ENCODE measurements around the gene CA9.

The CA9 gene

GRCh38 chr9:35713578-35713977 is 39.9 kb downstream of the CA9 start:
- Histone ChIP-seq H3K9me3 (ENCODE audit: control insufficient read depth, low read depth, low read length) (no peaks in the 10 kb centered on the region), H3K36me3 (ENCODE audit: control insufficient read depth, low read depth, low read length) (peaks cover 88% of the 10 kb centered on the region), H3K27ac (ENCODE audit: low read length) (no peak overlapping the region), H3K4me1 (ENCODE audit: control insufficient read depth, low read depth, low read length) (no peaks in the 10 kb centered on the region), H3K4me3 (ENCODE audit: low read length) (no peak overlapping the region), H3K9ac (ENCODE audit: low read length) (no peak overlapping the region), H3K27me3 (ENCODE audit: control insufficient read depth, insufficient read depth, low read length) (no peaks in the 10 kb centered on the region)

GRCh38 chr9:35714123-35714522 is 40.4 kb downstream of the CA9 start:
- Histone ChIP-seq H3K27ac (ENCODE audit: low read length) (no peak overlapping the region), H3K4me3 (ENCODE audit: low read length) (no peak overlapping the region), H3K27me3 (ENCODE audit: control insufficient read depth, insufficient read depth, low read length) (no peaks in the 10 kb centered on the region), H3K9ac (ENCODE audit: low read length) (no peak overlapping the region), H3K4me1 (ENCODE audit: control insufficient read depth, low read depth, low read length) (no peaks in the 10 kb centered on the region), H3K36me3 (ENCODE audit: control insufficient read depth, low read depth, low read length) (peaks cover 88% of the 10 kb centered on the region), H3K9me3 (ENCODE audit: control insufficient read depth, low read depth, low read length) (no peaks in the 10 kb centered on the region)

GRCh38 chr9:35714579-35715252 is 41.0 kb downstream of the CA9 start:
- H3K9ac ChIP-seq (ENCODE audit: low read length) = no peak overlapping the region
- H3K36me3 ChIP-seq (ENCODE audit: control insufficient read depth, low read depth, low read length) = peaks cover 91% of the 10 kb centered on the region
- no peak overlapping the region for H3K4me3 ChIP-seq (ENCODE audit: low read length)
- H3K4me1 ChIP-seq (ENCODE audit: control insufficient read depth, low read depth, low read length) = no peaks in the 10 kb centered on the region
- no peak overlapping the region for H3K27ac ChIP-seq (ENCODE audit: low read length)
- H3K27me3 ChIP-seq (ENCODE audit: control insufficient read depth, insufficient read depth, low read length) = no peaks in the 10 kb centered on the region
- no peaks in the 10 kb centered on the region for H3K9me3 ChIP-seq (ENCODE audit: control insufficient read depth, low read depth, low read length)

DNA sequence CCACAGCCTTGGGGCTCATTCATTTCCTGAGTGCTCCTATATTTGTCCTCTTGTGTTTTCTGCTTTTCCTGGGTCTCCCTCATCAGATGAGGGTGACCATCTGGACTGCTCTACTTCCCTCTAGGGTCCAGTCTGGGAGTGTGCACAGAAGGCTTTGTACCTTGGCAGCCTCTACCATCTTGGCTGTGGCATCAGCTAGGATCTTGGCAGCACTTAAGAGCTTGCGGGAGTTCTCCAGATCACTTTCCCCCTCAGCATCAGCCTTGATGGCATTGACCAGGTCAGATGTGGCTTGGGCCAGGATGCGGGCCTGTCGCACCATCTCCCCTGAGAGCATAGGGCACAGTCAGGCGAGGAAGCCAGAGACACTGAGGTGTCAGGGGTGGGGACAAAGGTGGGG is 42.5 kb downstream of the CA9 start:
- no peaks in the 10 kb centered on the region for H3K27me3 ChIP-seq (ENCODE audit: control insufficient read depth, insufficient read depth, low read length)
- H3K9me3 ChIP-seq (ENCODE audit: control insufficient read depth, low read depth, low read length) = no peaks in the 10 kb centered on the region
- no peak overlapping the region for H3K9ac ChIP-seq (ENCODE audit: low read length)
- no peaks in the 10 kb centered on the region for H3K4me1 ChIP-seq (ENCODE audit: control insufficient read depth, low read depth, low read length)
- H3K36me3 ChIP-seq (ENCODE audit: control insufficient read depth, low read depth, low read length) = peaks cover 95% of the 10 kb centered on the region
- H3K27ac ChIP-seq (ENCODE audit: low read length) = no peak overlapping the region
- no peak overlapping the region for H3K4me3 ChIP-seq (ENCODE audit: low read length)

DNA sequence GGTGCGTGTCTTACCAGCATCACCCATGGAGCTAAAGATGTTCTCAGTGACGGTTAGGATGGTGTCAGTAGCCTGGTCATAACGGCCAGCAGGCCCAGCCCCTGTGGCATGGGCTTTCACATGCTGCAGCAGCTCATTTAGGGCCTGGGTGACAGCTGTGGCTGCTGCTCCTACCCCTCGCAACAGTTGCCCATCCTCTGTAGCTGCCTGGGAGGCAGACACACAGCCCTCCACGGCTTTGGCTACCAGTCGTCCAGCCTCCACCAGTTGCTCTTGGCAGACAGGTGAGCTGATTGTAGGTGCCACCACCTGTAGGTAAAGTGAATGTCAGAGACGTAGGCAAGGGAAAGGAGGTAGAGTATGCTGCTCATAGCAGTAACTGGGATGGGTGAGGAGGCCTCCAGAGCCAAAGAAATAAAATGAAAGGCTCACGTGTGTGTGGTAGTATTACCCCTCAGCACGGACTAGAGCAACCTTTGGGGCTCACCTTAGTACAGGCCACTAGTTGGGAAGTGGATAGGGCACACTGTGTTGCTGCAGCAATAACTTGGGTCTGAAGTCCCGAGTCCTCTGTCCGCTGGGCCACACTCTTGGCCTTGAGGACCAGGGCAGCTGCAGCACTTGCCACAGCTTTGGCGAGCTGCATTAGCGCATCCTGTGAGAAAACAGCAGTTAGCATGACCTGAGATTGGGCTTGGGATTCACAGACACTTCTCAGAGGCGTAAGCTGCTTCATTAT is 43.6 kb downstream of the CA9 start:
- H3K4me1 ChIP-seq (ENCODE audit: control insufficient read depth, low read depth, low read length) = no peaks in the 10 kb centered on the region
- peaks cover 98% of the 10 kb centered on the region for H3K36me3 ChIP-seq (ENCODE audit: control insufficient read depth, low read depth, low read length)
- H3K4me3 ChIP-seq (ENCODE audit: low read length) = no peak overlapping the region
- H3K27me3 ChIP-seq (ENCODE audit: control insufficient read depth, insufficient read depth, low read length) = no peaks in the 10 kb centered on the region
- H3K27ac ChIP-seq (ENCODE audit: low read length) = no peak overlapping the region
- no peaks in the 10 kb centered on the region for H3K9me3 ChIP-seq (ENCODE audit: control insufficient read depth, low read depth, low read length)
- H3K9ac ChIP-seq (ENCODE audit: low read length) = no peak overlapping the region

DNA sequence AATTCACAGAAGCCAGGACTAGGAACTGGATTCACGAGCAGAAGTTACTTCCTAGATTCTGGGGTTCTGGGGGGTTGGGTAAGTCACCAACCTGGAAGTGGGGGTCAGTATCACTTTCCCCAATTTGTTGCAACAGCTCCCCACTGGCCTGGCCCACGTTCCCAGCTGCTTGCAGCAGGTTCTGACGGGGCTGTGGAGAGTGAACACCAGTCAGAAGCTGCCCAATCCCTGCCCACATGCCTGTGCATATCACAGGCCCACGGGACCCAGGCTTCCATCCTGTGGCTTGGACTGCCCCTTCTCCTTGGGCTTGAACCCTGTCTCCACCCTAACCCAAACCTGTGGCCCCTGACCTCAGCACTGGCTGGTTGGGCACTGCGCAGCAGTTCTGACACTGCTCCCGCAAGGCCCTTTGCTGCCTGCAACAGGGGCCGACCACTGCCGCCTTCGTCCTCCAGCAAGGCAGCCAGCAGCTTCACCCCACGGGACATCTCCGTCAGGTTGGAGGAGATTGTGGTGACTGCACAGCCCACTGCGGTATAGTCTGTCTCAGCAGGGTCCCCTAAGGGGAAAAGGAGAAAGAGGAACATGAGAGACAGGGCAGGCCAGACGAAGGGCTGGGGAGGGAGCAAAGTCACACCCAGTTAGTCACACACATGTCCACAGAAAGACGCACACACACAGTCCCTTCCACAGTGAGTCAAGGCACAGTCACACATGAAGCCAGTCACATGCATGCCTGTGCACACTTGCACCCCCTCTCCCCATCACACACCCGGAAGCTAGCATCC is 45.2 kb downstream of the CA9 start:
- Histone ChIP-seq H3K4me3 (ENCODE audit: low read length) (no peak overlapping the region), H3K27ac (ENCODE audit: low read length) (no peak overlapping the region), H3K27me3 (ENCODE audit: control insufficient read depth, insufficient read depth, low read length) (no peaks in the 10 kb centered on the region), H3K9ac (ENCODE audit: low read length) (no peak overlapping the region), H3K9me3 (ENCODE audit: control insufficient read depth, low read depth, low read length) (no peaks in the 10 kb centered on the region), H3K36me3 (ENCODE audit: control insufficient read depth, low read depth, low read length) (peaks cover 95% of the 10 kb centered on the region), H3K4me1 (ENCODE audit: control insufficient read depth, low read depth, low read length) (no peaks in the 10 kb centered on the region)

DNA sequence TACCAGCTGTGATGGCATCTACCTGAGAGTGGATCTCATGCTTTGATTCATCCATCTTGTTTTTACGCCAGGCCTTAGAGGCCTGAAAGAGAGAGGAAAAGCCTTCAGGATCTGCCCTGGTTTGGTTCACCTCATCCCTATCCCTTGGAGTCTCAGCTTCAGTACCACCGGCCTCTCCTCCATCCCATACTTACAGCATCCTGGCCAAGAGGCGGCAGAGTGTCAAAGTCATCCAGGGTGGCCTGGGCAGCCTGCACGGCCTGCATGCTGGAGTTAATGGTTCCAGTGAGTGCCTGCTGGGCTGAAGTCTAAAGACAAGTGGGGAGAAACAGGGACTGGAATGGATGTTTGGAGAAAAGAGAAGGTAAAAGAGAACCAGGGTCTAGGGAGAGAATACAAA is 45.8 kb downstream of the CA9 start:
- Histone ChIP-seq H3K4me1 (ENCODE audit: control insufficient read depth, low read depth, low read length) (no peaks in the 10 kb centered on the region), H3K27ac (ENCODE audit: low read length) (no peak overlapping the region), H3K9me3 (ENCODE audit: control insufficient read depth, low read depth, low read length) (no peaks in the 10 kb centered on the region), H3K27me3 (ENCODE audit: control insufficient read depth, insufficient read depth, low read length) (no peaks in the 10 kb centered on the region), H3K9ac (ENCODE audit: low read length) (no peak overlapping the region), H3K4me3 (ENCODE audit: low read length) (no peak overlapping the region), H3K36me3 (ENCODE audit: control insufficient read depth, low read depth, low read length) (peaks cover 95% of the 10 kb centered on the region)

DNA sequence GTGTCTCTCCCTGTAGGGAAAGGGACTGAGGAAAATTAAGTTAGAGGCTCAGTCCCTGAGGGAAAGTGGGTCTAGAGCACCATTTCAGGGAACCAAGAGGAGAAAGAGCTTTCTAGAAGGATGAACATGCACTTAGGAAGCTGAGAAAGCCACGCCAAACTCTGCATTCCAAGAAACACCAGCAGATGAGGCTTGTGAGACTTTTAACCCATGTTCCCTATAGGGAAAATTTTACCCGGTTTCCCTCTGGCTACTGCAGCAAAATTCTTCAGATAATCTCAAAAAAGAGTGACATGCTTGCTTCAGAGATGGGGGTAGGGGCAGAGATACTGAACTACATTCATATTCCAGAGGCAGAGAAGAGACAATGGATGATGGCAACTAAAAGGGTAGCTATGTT is 49.7 kb downstream of the CA9 start:
- peaks cover 63% of the 10 kb centered on the region for H3K36me3 ChIP-seq (ENCODE audit: control insufficient read depth, low read depth, low read length)
- no peaks in the 10 kb centered on the region for H3K9me3 ChIP-seq (ENCODE audit: control insufficient read depth, low read depth, low read length)
- no peaks in the 10 kb centered on the region for H3K27me3 ChIP-seq (ENCODE audit: control insufficient read depth, insufficient read depth, low read length)
- no peak overlapping the region for H3K9ac ChIP-seq (ENCODE audit: low read length)
- no peak overlapping the region for H3K27ac ChIP-seq (ENCODE audit: low read length)
- no peak overlapping the region for H3K4me3 ChIP-seq (ENCODE audit: low read length)
- H3K4me1 ChIP-seq (ENCODE audit: control insufficient read depth, low read depth, low read length) = peaks cover 16% of the 10 kb centered on the region

GRCh38 chr9:35723908-35724307 is 50.2 kb downstream of the CA9 start:
- no peaks in the 10 kb centered on the region for H3K9me3 ChIP-seq (ENCODE audit: control insufficient read depth, low read depth, low read length)
- H3K9ac ChIP-seq (ENCODE audit: low read length) = no peak overlapping the region
- H3K36me3 ChIP-seq (ENCODE audit: control insufficient read depth, low read depth, low read length) = peaks cover 58% of the 10 kb centered on the region

DNA sequence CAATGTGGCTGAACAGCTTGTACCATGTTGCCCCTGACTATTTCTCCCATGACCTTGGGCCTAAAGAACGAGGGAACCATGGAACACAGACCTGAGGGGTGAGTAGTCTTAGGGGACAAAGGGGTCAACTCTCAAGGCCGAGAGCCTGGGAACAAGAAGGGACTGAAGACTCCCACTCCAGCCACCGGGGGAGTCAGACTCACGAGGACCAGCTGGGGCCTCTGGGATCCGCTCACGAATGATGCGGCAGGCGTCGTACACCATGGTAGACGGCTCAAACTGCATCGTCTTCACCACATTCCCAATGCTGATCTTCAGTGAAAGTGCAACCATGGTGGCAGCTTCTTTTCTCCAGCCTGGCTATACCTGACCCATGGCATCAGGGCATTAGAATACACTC is 51.6 kb downstream of the CA9 start:
- Histone ChIP-seq H3K4me1 (ENCODE audit: control insufficient read depth, low read depth, low read length) (peaks cover 34% of the 10 kb centered on the region), H3K36me3 (ENCODE audit: control insufficient read depth, low read depth, low read length) (peaks cover 44% of the 10 kb centered on the region), H3K9ac (ENCODE audit: low read length) (no peak overlapping the region), H3K4me3 (ENCODE audit: low read length) (no peak overlapping the region), H3K9me3 (ENCODE audit: control insufficient read depth, low read depth, low read length) (no peaks in the 10 kb centered on the region), H3K27me3 (ENCODE audit: control insufficient read depth, insufficient read depth, low read length) (no peaks in the 10 kb centered on the region), H3K27ac (ENCODE audit: low read length) (no peak overlapping the region)

More at GRCh38 chr9:35723908-35724307, 50.2 kb downstream of the CA9 start:
- Histone ChIP-seq H3K27me3 (ENCODE audit: control insufficient read depth, insufficient read depth, low read length) (no peaks in the 10 kb centered on the region), H3K27ac (ENCODE audit: low read length) (no peak overlapping the region), H3K4me3 (ENCODE audit: low read length) (no peak overlapping the region), H3K4me1 (ENCODE audit: control insufficient read depth, low read depth, low read length) (peaks cover 20% of the 10 kb centered on the region)

GRCh38 chr9:35726931-35727330 is 53.2 kb downstream of the CA9 start:
- Histone ChIP-seq H3K27ac (ENCODE audit: low read length) (peak overlapping the region; percentile 19), H3K27me3 (ENCODE audit: control insufficient read depth, insufficient read depth, low read length) (no peaks in the 10 kb centered on the region), H3K36me3 (ENCODE audit: control insufficient read depth, low read depth, low read length) (peaks cover 28% of the 10 kb centered on the region), H3K4me1 (ENCODE audit: control insufficient read depth, low read depth, low read length) (peaks cover 44% of the 10 kb centered on the region), H3K4me3 (ENCODE audit: low read length) (no peak overlapping the region), H3K9me3 (ENCODE audit: control insufficient read depth, low read depth, low read length) (no peaks in the 10 kb centered on the region), H3K9ac (ENCODE audit: low read length) (no peak overlapping the region)
